Mesenchymal stem cell (in vitro differentiated cells and primary cell): ENCODE results near the gene CDHR4.

ENCODE experiments used
- DNase-seq: peaks from one replicate; pipeline ENCODE4 v3.0.0-alpha.2; 2013
- H2AFZ ChIP-seq: one replicate; pipeline ENCODE4 v1.6.1; 2013; ENCODE audit warnings: low read depth, mild to moderate bottlenecking, control low read depth, inconsistent platforms, low read length, moderate library complexity
- H2AK5ac ChIP-seq: 2 replicates; pipeline ENCODE4 v1.6.1; 2013; ENCODE audit warnings: low read length, moderate library complexity, mild to moderate bottlenecking, inconsistent platforms; ENCODE audit not compliant: severe bottlenecking
- H2BK120ac ChIP-seq: one replicate; pipeline ENCODE4 v1.6.1; 2013; ENCODE audit warnings: low read depth, mild to moderate bottlenecking, inconsistent platforms, low read length, moderate library complexity
- H2BK12ac ChIP-seq, 2 experiments: one replicate each; pipeline ENCODE4 v1.6.1; 2013; ENCODE audit warnings: inconsistent platforms in 2 of 2, low read length in 2 of 2, mild to moderate bottlenecking in 2 of 2, moderate library complexity in 2 of 2, control low read depth in 1 of 2
- H2BK15ac ChIP-seq: one replicate; pipeline ENCODE4 v1.6.1; 2013; ENCODE audit warnings: mild to moderate bottlenecking, low read depth, inconsistent platforms; ENCODE audit not compliant: poor library complexity, severe bottlenecking
- H2BK5ac ChIP-seq: 2 replicates; pipeline ENCODE4 v1.6.1; 2013; ENCODE audit warnings: low read depth, mild to moderate bottlenecking, low read length, control low read depth, inconsistent platforms; ENCODE audit not compliant: poor library complexity, severe bottlenecking
- H3K14ac ChIP-seq, 2 experiments: one replicate each; pipeline ENCODE4 v1.6.1; 2013; ENCODE audit warnings: inconsistent platforms in 2 of 2, low read length in 2 of 2, control low read depth in 1 of 2, mild to moderate bottlenecking in 1 of 2, moderate library complexity in 1 of 2
- H3K18ac ChIP-seq, 2 experiments: one replicate each; pipeline ENCODE4 v1.6.1; 2013; ENCODE audit warnings: inconsistent platforms in 2 of 2, low read length in 2 of 2, control low read depth in 1 of 2, low read depth in 1 of 2, mild to moderate bottlenecking in 1 of 2
- H3K23ac ChIP-seq, 2 experiments: one replicate each; pipeline ENCODE4 v1.6.1; 2013; ENCODE audit warnings: inconsistent platforms in 2 of 2, low read length in 2 of 2, mild to moderate bottlenecking in 2 of 2, moderate library complexity in 2 of 2, control low read depth in 1 of 2
- H3K27ac ChIP-seq: 2 replicates; pipeline ENCODE4 v1.5.1; 2013; ENCODE audit warnings: mild to moderate bottlenecking, moderate library complexity, low read length, control low read depth, inconsistent platforms; ENCODE audit not compliant: poor library complexity, severe bottlenecking
- H3K27me3 ChIP-seq, 2 experiments: 2 replicates each; pipeline versions ENCODE4 v1.6.1 to v1.7.0; 2013; ENCODE audit warnings: low read length in 2 of 2, mild to moderate bottlenecking in 2 of 2, moderate library complexity in 2 of 2, control low read depth in 1 of 2, inconsistent platforms in 1 of 2; ENCODE audit not compliant: control insufficient read depth in 1 of 2, insufficient read depth in 1 of 2
- H3K36me3 ChIP-seq, 2 experiments: 2 replicates each; pipeline versions ENCODE4 v1.6.1 to v1.7.0; 2013; ENCODE audit warnings: low read length in 2 of 2, control low read depth in 1 of 2, inconsistent platforms in 1 of 2, low read depth in 1 of 2, mild to moderate bottlenecking in 1 of 2; ENCODE audit not compliant: insufficient read depth in 2 of 2, control insufficient read depth in 1 of 2
- H3K4ac ChIP-seq, 2 experiments: one replicate each; pipeline ENCODE4 v1.6.1; 2013; ENCODE audit warnings: inconsistent platforms in 2 of 2, low read length in 2 of 2, mild to moderate bottlenecking in 2 of 2, moderate library complexity in 2 of 2, control low read depth in 1 of 2, low read depth in 1 of 2
- H3K4me1 ChIP-seq: 2 replicates; pipeline ENCODE4 v1.6.1; 2013; ENCODE audit warnings: low read depth, low read length, control low read depth; ENCODE audit not compliant: control insufficient read depth, insufficient read depth
- H3K4me2 ChIP-seq: 2 replicates; pipeline ENCODE4 v1.6.1; 2013; ENCODE audit warnings: low read length, mild to moderate bottlenecking, inconsistent platforms; ENCODE audit not compliant: poor library complexity, severe bottlenecking
- H3K4me3 ChIP-seq, 2 experiments: 2 replicates each; pipeline versions ENCODE4 v1.5.1 to v1.7.0; 2013; ENCODE audit warnings: low read length in 2 of 2, mild to moderate bottlenecking in 2 of 2, control low read depth in 1 of 2, low read depth in 1 of 2; ENCODE audit not compliant: insufficient read depth in 1 of 2
- H3K79me1 ChIP-seq: replicated peaks from 2 replicates; pipeline ENCODE4 v1.6.1; 2013; ENCODE audit warnings: mild to moderate bottlenecking, control low read depth, low read length, inconsistent platforms; ENCODE audit not compliant: poor library complexity, severe bottlenecking
- H3K9ac ChIP-seq: 2 replicates; pipeline ENCODE4 v1.7.0; 2013; ENCODE audit warnings: mild to moderate bottlenecking, low read length, moderate library complexity
- H3K9me3 ChIP-seq: 2 replicates; pipeline ENCODE4 v1.7.0; 2013; ENCODE audit warnings: mild to moderate bottlenecking, low read length; ENCODE audit not compliant: control insufficient read depth
- H4K8ac ChIP-seq: one replicate; pipeline ENCODE4 v1.6.1; 2013; ENCODE audit warnings: inconsistent platforms, mild to moderate bottlenecking, low read length, moderate library complexity
- H4K91ac ChIP-seq: one replicate; pipeline ENCODE4 v1.6.1; 2013; ENCODE audit warnings: mild to moderate bottlenecking, low read length, inconsistent platforms
- WGBS: methylation state at CpG from one replicate; pipeline ENCODE4 v1.1.7; 2013; ENCODE audit warnings: mixed read lengths; 5-methylcytosine and 5-hydroxymethylcytosine counted together

The CDHR4 gene

DNA sequence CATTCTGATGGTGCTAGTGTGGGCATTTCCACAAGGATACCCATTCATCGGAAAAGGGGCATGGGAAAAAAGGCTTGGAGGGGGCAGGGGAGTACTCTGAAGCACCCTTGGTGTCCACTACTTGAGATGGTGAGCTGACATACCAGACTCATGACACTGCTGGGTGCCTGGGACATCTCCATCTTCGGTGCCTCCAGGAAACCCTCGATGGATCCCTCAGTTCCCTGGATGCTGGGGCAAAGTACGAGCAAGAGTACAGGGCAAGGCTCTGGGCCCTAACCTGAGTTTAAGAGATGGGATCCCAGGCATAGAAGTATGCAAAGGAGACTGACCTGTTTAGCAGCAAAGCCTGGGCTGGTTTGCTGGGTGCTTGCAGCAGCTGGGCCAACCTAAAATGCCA is 8.1 kb downstream of the CDHR4 start:
- no peak overlapping the region for H3K4ac ChIP-seq
- peaks cover 6% of the 10 kb centered on the region for H3K4me1 ChIP-seq
- no peak overlapping the region for H3K4me2 ChIP-seq
- H3K9me3 ChIP-seq: no peaks in the 10 kb centered on the region
- H2BK120ac ChIP-seq: no peak overlapping the region
- no peak overlapping the region for H2AK5ac ChIP-seq
- no peak overlapping the region for H3K9ac ChIP-seq
- no peak overlapping the region for H3K4me3 ChIP-seq
- no peak overlapping the region for H2BK12ac ChIP-seq
- no peak for DNase-seq
- H3K27me3 ChIP-seq: no peaks in the 10 kb centered on the region
- peaks cover 4% of the 10 kb centered on the region for H3K79me1 ChIP-seq
- no peak overlapping the region for H2BK5ac ChIP-seq
- no peak overlapping the region for H2BK15ac ChIP-seq
- no peak overlapping the region for H3K27ac ChIP-seq
- no peak overlapping the region for H4K91ac ChIP-seq
- H4K8ac ChIP-seq: no peak overlapping the region
- no peaks in the 10 kb centered on the region for H3K36me3 ChIP-seq
- WGBS: 95% methylated on average over 4 of the region's 4 CpGs
- H3K14ac ChIP-seq: no peak overlapping the region
- no peak overlapping the region for H3K23ac ChIP-seq
- H3K18ac ChIP-seq: no peak overlapping the region
- no peak overlapping the region for H2AFZ ChIP-seq

- no peak overlapping the region for H2AK5ac ChIP-seq
- H3K27ac ChIP-seq: no peak overlapping the region
- H3K23ac ChIP-seq: peak overlapping the region in 1 of 2 experiments; percentile 30
- H2BK5ac ChIP-seq: no peak overlapping the region
- H3K79me1 ChIP-seq: peaks cover 4% of the 10 kb centered on the region
- H3K14ac ChIP-seq: no peak overlapping the region
- H4K91ac ChIP-seq: no peak overlapping the region
- DNase-seq: peak; percentile 66
- no peak overlapping the region for H2BK12ac ChIP-seq
- H3K4me2 ChIP-seq: no peak overlapping the region
- H2BK15ac ChIP-seq: no peak overlapping the region
- H3K4me1 ChIP-seq: peaks cover 6% of the 10 kb centered on the region
- 46% methylated on average over 6 of the region's 9 CpGs for WGBS
- no peak overlapping the region for H3K4me3 ChIP-seq
- H2BK120ac ChIP-seq: no peak overlapping the region
- H2AFZ ChIP-seq: no peak overlapping the region
- no peak overlapping the region for H4K8ac ChIP-seq
- H3K18ac ChIP-seq: no peak overlapping the region
- H3K27me3 ChIP-seq: no peaks in the 10 kb centered on the region
- H3K4ac ChIP-seq: no peak overlapping the region
- H3K9me3 ChIP-seq: no peaks in the 10 kb centered on the region
- no peaks in the 10 kb centered on the region for H3K36me3 ChIP-seq
- no peak overlapping the region for H3K9ac ChIP-seq
Observed at GRCh38 chr3:49790626-49791411, 8.9 kb downstream of the CDHR4 start.

GRCh38 chr3:49788056-49788455 is 11.6 kb downstream of the CDHR4 start:
- no peak overlapping the region for H3K18ac ChIP-seq
- H3K14ac ChIP-seq: no peak overlapping the region
- H2BK12ac ChIP-seq: no peak overlapping the region
- H2AK5ac ChIP-seq: no peak overlapping the region
- H3K27ac ChIP-seq: no peak overlapping the region
- no peaks in the 10 kb centered on the region for H3K27me3 ChIP-seq
- no peak overlapping the region for H2BK5ac ChIP-seq
- H3K4me3 ChIP-seq: no peak overlapping the region
- no peak overlapping the region for H4K91ac ChIP-seq
- H2BK15ac ChIP-seq: no peak overlapping the region
- no peak overlapping the region for H3K9ac ChIP-seq
- H3K23ac ChIP-seq: no peak overlapping the region
- H3K79me1 ChIP-seq: peaks cover 4% of the 10 kb centered on the region
- H2BK120ac ChIP-seq: no peak overlapping the region
- H4K8ac ChIP-seq: no peak overlapping the region
- H3K4me1 ChIP-seq: peaks cover 10% of the 10 kb centered on the region
- no peak overlapping the region for H3K4ac ChIP-seq
- DNase-seq: no peak
- WGBS: 96% methylated on average over 2 of the region's 2 CpGs
- no peaks in the 10 kb centered on the region for H3K9me3 ChIP-seq
- no peak overlapping the region for H2AFZ ChIP-seq
- peaks cover 10 to 13% of the 10 kb centered on the region in 2 experiments for H3K36me3 ChIP-seq
- H3K4me2 ChIP-seq: no peak overlapping the region

GRCh38 chr3:49787536-49787935 is 12.1 kb downstream of the CDHR4 start:
- Histone ChIP-seq H3K36me3 (peaks cover 13 to 14% of the 10 kb centered on the region in 2 experiments), H3K4me3 (no peak overlapping the region), H3K79me1 (peaks cover 4% of the 10 kb centered on the region), H2AFZ (no peak overlapping the region), H3K27me3 (no peaks in the 10 kb centered on the region), H2AK5ac (no peak overlapping the region), H3K4ac (no peak overlapping the region), H3K9me3 (no peaks in the 10 kb centered on the region), H3K14ac (no peak overlapping the region), H3K4me1 (peaks cover 10% of the 10 kb centered on the region), H2BK120ac (no peak overlapping the region), H3K23ac (no peak overlapping the region), H3K18ac (no peak overlapping the region), H2BK12ac (no peak overlapping the region), H3K27ac (no peak overlapping the region), H3K9ac (no peak overlapping the region), H2BK5ac (no peak overlapping the region), H3K4me2 (no peak overlapping the region), H4K91ac (no peak overlapping the region), H4K8ac (no peak overlapping the region), H2BK15ac (no peak overlapping the region)
- DNase-seq: no peak
- 96% methylated on average over 4 of the region's 5 CpGs for WGBS
